ENCODE results near the gene PTGES2. TPM values are rescaled to one million over a fixed set of nuclear protein-coding genes. Genes with fewer than 3 reads are reported as not detected.
"Not testable (repeated sequence)": the region's sequence is repeated elsewhere in the genome, so short reads cannot be mapped to it uniquely, and the experiment has no call there.

PTGES2 gene
- total RNA-seq, 1 experiment from 2014 or later, result 25.7 TPM

DNA sequence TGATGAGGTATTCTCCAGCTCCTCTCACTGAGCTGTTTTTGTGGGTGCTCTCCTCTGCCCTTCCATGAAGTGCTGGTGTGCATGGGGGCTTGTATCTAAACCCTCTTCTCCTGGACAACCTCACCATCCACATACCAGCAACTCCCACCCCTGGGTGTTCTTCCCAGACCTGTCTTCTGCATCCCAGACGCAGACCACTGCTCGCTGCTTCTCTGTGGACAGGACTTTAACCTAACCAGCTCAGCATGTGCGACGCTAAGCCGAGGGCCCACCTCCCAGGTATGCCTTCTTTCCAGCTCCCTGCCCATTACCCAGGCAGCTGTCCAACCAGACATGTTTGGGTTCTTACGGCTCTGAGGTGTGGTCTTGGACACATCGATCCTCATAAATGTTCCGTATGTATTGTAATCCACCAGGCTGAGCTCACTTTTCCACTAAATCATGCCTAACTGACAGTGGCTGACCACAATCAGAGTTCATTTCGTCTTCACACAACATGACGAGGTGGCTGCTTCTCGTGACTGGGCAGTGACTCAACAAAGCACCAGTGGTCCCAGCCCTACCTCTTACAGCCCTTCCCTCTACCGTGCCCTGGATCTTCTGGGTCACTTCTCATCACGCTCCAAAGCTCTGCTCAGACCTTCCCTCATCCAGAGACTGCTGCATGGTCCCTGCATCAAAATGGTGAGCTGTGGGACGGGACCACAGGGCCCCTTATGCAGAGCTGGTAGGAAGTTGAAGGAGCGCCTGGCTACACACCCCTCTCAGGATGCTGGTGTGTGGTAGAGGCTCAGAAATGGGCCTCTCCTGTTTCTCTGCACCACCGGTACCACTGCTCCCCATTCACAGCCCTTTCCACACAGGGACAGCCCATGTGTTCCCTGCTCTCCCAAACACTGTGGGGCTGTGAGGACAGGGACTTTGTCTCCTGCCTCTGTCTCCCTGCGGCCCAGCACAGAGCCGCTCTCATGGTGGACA is 9.6 kb upstream of the PTGES2 start:
- DNase-seq (ENCODE audit: low spot score), result no peak

DNA sequence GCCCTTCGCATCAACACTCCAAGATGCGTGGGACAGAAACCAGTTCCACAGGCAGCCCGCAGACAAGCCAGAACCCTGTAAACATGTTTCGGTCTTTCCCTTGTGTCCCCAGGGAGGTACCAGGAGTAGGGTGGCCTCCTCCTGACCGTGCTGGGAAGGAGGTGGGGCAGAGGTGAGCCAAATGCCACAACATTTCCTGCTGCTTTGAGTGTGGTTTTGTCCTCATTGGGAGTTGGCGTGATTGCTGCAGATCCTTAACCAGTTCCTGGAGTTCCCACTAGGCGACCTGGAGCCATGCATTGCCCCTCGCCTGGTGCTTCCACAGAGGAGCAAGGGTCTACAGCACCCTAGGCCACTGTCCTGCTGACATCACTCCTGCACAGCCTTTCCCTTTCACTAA is 8.0 kb upstream of the PTGES2 start:
- DNase-seq (ENCODE audit: low spot score), result not testable (repeated sequence)

DNA sequence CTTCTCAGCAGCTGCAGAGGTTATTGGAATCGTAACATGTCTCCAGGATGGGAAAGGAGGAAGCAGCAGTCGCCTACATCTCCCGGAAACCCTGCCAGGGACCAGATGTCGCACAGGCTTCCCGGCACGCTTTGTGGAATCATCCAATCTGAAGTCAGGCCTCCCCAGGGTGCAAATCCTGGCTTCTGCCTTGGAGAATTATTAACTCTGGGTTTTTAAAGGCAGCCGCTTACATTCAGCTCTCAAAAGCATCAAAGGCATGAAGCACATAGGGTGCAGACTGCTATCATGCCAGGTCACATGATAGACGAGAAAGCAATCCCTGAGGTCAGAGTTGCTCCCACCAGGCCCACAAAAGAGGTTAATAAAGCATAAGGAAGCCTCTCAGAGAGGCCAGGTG is 4.6 kb upstream of the PTGES2 start:
- not testable (repeated sequence) for DNase-seq (ENCODE audit: low spot score)

DNA sequence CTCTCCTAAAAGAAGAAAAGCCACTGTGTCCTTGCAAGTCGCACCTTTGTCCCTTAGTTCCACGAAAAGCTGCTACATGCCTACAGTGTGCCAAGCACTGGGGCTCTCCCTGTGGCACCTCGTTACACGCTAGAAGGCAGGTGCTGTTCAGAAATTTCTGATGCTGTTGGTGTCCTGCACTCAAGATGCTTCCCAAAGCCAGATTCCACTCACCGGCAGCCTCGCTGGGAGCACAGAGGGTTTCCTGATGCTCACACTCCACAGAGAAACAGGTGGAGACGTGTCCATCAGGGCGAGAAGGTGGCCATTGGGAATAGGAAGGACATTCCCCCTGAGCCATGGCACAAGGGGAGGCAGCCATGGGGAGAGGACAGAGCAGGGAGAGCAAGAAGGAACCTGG is 3.8 kb upstream of the PTGES2 start:
- not testable (repeated sequence) for DNase-seq (ENCODE audit: low spot score)

DNA sequence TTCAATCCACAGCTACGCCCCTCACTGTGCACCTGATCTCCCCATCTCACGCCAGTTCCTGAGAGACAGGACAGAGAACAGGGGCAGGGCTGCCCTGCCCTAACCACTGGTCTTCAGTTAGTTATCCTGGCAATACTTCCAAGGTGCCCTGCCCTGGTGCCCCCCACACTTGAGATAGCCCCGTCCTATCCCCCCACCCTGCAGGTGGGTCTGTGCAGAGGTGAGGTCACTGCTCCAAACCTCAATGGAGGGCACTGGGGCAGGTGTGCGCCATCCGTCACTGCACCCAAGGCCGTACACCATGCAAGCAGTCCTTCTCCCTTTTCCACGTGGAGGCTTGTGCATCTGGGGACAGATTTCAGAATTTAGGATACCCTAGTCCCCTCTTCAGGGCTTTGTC is 3.1 kb upstream of the PTGES2 start:
- DNase-seq (ENCODE audit: low spot score), result not testable (repeated sequence)

DNA sequence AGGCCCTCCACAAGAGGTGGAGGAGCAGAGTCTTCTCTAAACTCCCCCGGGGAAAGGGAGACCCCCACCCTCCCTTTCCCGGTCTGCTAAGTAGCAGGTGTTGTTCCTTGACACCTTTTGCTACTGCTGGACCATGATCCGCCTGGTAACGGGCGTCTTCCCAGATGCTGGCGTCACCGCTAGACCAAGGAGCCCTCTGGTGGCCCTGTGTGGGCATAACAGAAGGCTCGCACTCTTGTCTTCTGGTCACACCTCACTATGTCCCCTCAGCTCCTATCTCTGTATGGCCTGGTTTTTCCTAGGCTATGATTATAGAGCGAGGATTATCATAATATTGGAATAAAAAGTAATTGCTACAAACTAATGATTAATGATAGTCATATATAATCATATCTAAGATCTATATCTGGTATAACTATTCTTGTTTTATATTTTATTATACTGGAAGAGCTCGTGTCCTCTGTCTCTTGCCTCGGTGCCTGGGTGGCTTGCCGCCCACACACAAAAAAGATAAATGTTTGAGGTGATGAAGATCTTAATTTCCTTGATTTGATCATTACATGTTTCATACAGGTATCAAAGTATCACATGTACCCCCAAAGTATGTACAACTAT is 2.6 kb upstream of the PTGES2 start:
- not testable (repeated sequence) for DNase-seq (ENCODE audit: low spot score)

DNA sequence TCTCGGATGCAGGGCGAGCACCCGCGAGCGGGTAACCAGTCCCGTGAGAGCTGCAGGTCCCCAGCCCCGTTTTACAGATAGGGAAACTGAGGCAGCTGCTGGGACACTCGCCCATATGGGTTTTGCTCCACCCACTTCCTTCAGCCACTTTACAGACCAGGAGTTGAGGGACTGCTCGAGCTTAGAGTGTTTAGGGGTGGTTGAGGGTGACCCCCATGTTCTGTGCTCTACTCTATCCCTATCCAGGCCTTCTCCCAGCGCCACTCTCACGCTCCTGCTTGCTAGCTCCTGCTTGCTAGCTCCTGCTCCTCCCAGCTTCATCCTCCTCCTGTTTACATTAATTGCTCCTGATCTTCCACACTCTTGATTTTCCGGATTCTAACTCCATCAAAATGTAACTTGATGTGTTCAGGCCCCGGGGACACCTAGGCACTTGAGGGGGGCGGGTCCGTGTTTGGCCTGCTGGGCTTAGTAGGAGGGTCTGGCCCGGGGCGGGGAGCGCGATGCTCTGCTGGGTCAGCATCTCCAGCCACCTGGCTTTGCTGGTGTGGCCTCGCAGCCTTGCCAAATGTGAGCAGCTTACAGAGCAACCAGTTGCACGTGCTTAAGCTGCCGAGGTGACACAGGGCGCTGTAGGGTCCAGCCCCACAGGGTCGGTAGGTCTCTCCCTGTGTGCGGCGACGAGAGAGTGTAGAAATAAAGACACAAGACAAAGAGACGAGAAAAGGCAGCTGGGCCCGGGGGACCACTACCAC is 1.5 kb upstream of the PTGES2 start:
- DNase-seq (ENCODE audit: low spot score), result no peak

DNA sequence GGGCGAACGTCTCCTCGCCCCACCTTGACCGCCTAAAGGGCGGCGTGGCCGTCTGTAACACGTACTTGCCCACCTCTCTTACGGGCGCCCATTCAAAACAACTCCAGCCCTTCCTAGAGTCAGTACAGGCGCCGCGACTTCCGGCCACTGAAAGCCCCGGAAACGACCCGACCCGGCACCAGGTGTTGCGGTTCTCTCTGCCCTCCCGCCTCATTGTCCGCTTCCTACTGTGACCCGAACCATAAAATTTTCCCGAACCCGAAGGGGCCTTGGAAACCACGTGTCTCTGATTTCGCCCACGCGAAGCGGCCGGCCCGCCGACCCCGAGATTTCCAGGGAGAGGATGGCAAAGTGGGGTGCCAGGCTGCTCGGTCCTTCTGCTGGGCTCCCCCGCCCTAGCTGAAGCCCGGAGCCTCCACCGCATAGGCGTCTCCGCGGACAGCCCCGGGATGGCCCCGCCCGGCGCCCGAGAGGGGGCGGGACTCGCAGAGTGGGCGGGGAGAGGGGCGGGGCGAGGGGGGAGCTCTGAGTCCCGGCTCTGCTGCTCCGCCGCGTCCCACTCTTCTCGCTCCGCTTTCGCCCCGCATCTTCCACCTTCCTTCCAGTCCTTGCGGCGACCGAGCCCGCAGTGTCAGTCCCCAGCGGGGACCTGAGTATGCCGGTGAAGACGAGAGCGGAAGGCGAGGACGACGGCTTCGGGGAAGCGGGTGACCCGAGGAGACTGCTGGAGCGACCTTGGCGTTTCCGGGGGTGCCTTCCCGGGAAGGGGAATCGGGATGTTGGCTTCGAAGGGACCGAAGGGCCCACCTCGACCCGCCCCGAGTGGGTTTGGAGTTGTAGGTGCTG is 684 bp upstream of the PTGES2 start:
- DNase-seq (ENCODE audit: low spot score), result peak; percentile 84

DNA sequence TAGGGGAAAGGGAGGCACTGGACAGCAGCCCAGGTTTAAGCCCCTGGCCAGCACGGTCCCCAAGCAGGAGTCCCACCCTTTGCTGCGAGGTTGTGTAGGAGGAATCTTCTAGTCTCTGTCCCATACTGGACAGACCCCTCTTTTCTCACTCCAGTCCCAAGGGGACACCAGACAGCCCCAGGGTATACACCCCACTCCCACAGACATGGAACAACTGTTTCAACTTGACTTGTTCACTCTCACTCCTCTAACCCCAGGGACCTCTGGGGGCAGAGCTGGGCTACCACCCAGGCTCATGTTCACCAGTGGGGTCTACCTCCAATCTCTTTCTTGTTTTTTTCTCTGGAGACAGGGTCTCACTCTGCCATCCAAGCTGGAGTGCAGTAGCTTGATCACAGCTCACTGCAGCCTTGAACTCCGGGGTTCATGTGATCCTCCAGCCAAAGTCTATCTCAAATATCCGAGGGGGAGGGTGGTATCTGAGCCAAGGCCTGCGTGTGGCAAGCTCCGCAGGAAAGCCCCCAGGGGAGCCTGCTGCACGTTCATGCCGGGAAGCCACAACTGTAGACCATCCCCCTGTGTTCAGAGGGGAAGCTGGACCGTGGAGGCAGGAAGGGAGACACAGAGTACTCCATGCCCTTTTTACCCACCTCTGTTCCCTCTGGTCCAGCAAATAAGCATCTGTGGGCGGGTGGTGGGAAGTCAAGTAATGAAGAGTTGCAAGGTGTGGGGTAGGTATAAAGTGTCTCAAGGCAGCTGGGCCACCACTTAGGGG is 1.8 kb downstream of the PTGES2 start:
- no peak for DNase-seq (ENCODE audit: low spot score)

DNA sequence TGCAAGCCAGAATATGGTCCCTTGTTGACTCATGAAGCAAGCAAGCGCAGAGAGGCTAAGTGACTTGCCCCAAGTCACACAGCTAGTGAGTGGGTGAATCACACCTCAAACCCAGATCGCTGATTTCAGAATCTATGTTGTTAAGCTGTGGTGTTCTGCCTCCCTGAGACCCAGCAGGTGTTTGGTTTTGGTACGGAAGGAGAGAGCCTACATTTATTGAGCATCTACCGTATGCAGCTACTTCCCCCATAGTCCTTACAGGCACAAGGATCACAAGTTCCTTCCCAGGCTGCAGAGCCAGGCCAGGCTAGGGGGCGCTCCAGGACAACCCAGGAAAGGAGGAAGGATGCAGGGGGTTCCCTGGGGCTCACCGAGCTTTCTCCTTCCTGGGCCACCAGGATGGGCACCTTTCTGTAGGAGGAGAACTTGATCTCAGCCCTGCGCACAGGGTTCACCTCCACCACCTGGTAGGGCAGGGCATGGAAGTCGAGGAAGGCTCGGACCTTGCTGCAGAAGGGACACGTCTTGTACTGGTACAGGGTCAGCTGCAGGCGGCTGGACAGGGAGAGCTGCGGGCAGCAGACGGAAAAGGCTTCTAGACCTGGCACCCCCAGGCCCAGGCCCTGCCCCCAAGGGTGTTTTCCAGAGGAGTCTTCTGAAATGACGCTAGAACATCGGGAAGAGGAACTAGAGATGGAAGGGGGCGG is 2.5 kb downstream of the PTGES2 start:
- no peak for DNase-seq (ENCODE audit: low spot score)

DNA sequence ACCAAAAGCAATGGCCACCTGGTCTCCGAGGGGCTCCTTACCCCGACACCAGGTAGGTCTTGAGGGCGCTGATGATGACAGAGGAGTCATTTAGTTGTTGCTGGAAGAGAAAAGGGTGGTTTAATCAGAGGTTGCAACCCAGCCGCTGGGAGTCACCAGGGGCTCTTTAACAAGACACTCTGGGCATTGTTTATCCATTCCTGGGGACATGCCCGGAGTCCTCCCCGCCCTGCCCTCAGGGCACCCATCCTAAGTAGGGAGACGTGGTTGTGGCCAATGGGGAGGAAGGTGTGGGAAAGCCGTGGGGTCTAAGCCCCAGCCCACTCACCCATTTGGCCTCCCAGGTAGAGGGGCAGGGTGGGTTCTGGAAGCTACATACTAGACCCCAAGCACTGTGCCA is 3.1 kb downstream of the PTGES2 start:
- no peak for DNase-seq (ENCODE audit: low spot score)

DNA sequence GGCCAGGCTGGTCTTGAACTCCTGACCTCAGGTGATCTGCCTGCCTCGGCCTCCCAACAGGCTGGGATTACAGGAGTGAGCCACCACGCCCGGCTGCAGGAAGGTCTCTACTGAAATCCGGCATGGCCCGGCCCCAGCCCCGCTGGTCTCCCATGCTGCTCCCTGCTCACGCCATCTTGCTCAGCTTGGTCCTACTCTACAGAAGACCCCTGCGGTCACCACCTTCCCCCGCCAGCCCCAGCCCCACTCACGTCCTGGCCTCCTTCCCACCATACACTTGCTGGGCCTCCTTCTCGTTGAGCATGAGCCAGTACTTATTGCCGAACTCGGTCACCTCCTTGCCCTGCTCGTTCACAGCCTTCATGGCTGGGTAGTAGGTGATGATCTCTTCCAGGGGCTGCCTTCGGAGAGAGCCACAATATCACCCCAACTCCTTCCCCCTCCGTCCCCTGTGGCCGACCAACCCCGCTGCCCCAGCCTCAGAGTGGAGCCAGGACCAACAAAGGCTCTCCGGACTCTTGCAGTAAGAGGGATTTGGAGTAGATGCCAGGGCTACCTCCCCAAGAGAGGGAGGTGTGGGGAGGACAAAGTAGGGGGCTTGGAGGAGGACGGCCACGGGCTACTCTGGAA is 4.0 kb downstream of the PTGES2 start:
- no peak for DNase-seq (ENCODE audit: low spot score)

DNA sequence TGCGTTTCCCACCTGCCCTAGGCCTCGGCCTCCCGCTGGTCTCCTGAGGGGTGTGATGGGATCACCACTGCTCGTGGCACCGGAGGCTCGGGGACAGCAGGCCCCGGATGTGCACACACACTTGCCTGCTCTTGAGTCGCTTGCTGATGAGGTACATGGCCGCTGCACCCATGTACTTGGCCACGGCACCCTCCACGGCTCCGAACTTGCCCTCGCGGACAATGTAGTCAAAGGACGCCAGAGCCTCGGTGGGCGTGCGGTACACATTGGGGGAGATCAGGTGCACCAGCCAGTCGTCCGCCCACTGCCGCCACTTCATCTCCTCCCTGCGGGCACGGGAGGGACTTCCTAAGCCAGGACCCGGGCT is 4.7 kb downstream of the PTGES2 start:
- DNase-seq (ENCODE audit: low spot score), result no peak

DNA sequence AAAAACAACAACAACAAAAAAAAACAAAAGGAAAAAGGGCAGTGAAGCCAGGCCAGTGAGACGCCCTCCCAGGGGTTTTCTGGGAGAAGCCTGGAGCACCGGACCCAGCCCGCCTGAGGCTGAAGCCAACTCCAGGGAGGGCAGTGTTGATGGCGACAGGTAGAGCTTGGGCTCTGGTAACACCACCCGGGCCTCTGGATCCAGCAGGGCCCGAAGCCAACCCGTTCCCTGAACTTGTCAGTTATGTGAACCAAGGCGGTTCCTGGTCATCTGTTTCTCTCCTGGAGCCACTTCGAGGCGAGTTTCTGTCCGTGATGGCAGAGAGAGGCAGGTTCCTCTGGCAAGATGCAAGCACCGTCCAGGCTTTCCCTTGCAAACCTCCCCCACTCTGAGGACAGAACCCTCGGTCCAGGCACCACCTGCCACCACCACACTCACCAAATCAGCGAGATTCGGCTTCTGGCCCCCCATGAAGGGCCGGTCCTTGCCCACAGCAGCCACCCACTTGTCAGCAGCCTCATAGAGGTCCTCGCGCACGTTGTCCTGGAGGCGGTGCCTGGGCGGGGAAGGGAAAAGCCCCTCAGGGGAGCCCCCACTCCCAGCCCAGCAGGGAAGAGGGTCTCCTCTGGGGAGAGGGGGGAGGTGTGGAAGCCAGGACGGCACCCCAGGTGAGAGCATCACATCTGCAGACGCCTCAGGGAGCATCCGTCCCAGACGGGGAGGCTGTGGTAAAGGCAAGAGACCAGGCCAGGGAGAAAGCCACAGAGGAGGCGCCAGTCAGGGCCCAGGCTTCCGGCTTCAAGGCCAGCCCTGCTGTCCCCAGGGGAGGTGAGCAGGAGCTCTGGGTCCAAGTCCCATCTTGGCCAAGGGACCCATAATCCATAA is 5.4 kb downstream of the PTGES2 start:
- no peak for DNase-seq (ENCODE audit: low spot score)

DNA sequence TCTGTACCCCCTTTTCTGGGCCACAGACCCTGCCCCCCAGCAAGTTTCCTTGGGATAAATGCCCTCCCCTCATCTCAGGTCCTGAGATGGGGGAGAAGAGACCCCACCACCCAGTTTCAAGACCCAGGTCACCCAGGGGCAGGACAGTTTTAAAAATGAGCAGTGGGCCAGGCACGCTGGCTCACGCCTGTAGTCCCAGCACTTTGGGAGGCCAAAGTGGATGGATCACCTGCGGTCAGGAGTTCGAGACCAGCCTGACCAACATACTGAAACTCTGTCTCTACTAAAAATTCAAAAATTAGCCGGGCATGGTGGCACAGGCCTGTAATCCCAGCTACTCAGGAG is 6.1 kb downstream of the PTGES2 start:
- no peak for DNase-seq (ENCODE audit: low spot score)

DNA sequence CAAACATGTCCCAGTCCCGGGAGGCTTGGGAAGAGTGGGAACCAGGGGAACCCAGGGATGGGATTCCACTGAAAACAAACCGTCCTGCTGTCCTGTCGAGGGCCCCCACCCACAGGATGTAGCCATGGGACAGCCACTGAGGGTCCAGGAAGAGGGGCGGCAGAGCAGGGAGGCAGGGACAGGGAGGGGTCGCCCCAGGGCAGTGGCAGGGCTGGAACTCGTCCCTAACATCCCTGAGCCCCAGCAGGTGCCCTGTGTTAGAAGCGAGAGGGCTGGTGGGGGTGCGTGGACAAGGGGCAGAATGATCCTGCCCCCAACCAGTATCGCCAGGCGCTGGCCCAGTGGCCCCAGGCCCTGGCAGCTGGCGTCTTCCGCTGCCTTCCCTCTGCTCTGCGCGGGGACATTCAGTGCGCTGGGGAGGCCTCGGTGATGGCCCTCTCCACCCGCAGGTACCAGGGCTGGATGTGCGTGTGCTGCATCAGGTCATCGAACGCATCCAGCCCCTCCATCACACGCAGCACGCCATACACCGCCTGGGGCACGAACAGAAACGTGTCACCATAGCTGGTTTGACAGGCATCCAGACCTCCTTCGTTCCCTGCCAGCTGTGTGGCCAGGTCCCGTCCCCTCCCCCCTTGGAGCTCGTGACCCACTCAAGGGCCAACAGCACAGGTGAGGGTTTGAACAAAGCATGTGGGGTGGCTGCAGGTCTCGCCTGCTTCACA is 6.6 kb downstream of the PTGES2 start:
- no peak for DNase-seq (ENCODE audit: low spot score)

DNA sequence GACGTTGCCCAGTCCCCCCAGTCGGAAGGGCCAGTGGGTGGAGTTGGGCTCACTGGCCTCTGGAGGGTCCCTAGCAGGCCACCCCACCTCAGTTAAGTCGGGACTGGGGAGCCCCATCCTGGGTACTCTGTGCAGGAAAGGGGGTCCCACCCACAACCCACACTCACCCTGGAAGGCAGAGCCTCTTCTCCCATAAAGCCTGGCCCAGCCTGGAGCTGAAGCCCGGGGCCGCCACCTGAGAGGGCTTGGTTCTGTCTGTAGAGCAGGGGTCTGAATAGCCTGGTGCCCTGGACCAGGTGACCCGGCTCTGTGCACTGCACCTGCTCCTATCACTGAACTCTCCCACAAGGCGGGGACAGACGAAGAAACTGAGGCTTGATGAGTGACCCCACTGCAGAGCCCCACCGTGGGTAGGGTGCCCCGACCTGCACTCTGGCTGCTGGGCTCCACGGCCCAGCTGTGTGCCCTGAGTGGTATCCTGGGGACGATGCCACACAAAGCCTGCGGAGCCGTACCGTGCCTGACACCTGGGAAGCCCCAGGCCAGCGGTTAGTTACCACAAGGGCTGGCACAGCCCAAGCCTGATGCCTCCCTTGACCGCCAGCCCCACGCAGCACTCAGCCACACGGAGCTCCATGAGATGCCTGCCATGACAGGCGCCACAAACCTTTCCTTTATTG is 7.3 kb downstream of the PTGES2 start:
- DNase-seq (ENCODE audit: low spot score), result no peak
